Astrocyte (in vitro differentiated cells and primary cell): ENCODE measurements around the gene TICAM2.

Source experiments
- EZH2 ChIP-seq: IDR thresholded peaks from 2 replicates; pipeline ENCODE4 v1.6.1; 2012; ENCODE audit warnings: mild to moderate bottlenecking, low read length, inconsistent platforms; ENCODE audit not compliant: insufficient read depth
- TF ChIP-seq, protein P1 (sequence below): IDR thresholded peaks from 2 replicates; pipeline ENCODE4 v1.5.1; 2011; ENCODE audit warnings: low read depth, mild to moderate bottlenecking, inconsistent platforms, low read length, moderate library complexity; ENCODE audit not compliant: insufficient read depth

- TF ChIP-seq, protein P1, sequence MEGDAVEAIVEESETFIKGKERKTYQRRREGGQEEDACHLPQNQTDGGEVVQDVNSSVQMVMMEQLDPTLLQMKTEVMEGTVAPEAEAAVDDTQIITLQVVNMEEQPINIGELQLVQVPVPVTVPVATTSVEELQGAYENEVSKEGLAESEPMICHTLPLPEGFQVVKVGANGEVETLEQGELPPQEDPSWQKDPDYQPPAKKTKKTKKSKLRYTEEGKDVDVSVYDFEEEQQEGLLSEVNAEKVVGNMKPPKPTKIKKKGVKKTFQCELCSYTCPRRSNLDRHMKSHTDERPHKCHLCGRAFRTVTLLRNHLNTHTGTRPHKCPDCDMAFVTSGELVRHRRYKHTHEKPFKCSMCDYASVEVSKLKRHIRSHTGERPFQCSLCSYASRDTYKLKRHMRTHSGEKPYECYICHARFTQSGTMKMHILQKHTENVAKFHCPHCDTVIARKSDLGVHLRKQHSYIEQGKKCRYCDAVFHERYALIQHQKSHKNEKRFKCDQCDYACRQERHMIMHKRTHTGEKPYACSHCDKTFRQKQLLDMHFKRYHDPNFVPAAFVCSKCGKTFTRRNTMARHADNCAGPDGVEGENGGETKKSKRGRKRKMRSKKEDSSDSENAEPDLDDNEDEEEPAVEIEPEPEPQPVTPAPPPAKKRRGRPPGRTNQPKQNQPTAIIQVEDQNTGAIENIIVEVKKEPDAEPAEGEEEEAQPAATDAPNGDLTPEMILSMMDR, result no peak
- TF ChIP-seq EZH2, result no peak
Observed at GRCh38 chr5:115623658-115624057, 21.4 kb upstream of the TICAM2 start.
